GM19455 (cell line): ENCODE results near the gene PDXP.

Experiments used
- ATAC-seq: cut with Tn5 transposase; IDR thresholded peaks from one replicate; pipeline ENCODE4 v1.9.1; 2021; ENCODE audit not compliant: unreplicated experiment

PDXP gene

GRCh38 chr22:37627545-37627944, 31.0 kb upstream of the PDXP start:
- ATAC-seq: no peak

- no peak for ATAC-seq
These were observed 29.7 kb upstream of the PDXP start for GRCh38 chr22:37628830-37629229.

DNA sequence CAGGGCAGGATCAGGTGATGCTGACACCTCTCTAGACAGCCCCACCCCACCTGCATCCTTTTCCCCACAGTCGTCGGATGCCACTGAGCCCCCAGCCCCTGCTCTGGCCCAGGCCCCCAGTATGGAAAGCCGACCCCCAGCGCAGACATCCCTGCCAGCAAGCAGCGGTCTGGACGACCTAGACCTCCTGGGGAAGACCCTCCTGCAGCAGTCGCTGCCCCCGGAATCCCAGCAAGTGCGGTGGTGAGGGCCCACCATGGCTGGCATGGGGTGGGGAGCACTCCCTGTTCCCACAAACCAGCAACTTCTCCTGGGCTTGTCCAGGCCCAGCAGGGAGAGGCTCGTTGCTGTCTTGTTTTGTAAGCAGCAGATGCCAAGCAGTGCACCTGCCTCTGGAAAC, 28.6 kb upstream of the PDXP start:
- no peak for ATAC-seq

DNA sequence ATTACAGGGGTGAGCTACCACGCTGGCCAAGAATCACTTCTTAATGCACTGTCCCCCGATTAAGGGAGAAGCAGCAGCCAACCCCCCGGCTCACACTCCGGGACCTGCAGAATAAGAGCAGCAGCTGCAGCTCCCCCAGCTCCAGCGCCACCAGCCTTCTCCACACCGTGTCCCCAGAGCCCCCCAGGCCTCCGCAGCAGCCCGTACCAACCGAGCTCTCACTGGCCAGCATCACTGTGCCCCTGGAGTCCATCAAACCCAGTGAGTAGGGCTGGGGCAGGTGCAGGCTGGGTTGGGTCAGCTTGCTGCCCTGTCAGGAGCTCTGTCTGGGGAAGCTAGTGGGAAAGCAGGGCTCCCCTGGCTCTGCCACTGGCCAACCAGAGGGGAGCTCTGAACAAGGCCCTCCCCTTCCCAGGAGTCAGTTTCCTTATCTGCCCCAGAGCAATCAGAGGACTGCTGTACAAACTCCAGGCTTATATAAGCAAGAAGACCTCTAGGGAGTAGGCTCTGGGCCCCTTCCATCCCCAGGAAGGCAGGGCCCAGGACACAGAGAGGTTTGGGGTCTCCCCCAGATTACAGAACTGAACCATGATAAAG, 27.6 kb upstream of the PDXP start:
- ATAC-seq: no peak

- no peak for ATAC-seq
These were observed 26.9 kb upstream of the PDXP start for GRCh38 chr22:37631448-37632173.

DNA sequence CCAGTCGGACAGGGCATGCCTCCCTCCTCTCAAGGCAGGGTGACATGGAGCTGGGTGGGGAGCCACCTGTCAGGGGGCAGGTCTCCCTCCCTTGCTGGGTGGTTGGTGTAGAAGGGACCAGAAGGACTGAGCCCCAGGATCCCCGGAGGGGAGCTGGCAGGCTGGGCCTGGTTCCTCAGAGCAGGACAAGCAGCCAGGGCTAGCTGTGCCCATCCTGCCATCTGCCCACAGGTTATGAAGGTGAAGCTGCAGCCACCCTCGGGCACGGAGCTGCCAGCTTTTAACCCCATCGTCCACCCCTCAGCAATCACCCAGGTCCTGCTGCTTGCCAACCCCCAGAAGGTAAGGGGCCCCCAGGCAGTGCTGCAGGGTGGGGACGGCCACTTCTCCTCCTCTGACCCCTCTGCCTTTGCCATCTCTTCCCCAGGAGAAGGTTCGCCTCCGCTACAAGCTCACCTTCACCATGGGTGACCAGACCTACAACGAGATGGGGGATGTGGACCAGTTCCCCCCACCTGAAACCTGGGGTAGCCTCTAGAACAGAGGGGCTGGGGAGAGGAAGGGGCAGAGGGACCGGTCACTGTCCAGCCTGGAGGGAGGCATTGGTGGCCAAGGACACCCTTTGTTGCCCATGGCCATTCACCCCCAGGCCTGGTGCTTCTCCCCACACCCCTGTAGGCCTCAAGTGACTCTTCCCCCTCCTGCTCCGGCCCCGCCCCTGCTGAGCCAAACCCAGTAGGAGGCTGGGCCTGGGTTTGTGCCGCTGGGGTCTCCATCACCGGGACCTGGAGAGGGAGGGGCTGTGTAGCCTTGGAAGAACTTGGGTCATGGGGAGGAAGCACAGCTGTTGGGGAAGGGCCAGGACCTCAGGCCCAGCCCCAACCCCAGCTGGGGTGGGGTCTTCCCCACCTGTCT, 26.1 kb upstream of the PDXP start:
- peak; percentile 9 for ATAC-seq

DNA sequence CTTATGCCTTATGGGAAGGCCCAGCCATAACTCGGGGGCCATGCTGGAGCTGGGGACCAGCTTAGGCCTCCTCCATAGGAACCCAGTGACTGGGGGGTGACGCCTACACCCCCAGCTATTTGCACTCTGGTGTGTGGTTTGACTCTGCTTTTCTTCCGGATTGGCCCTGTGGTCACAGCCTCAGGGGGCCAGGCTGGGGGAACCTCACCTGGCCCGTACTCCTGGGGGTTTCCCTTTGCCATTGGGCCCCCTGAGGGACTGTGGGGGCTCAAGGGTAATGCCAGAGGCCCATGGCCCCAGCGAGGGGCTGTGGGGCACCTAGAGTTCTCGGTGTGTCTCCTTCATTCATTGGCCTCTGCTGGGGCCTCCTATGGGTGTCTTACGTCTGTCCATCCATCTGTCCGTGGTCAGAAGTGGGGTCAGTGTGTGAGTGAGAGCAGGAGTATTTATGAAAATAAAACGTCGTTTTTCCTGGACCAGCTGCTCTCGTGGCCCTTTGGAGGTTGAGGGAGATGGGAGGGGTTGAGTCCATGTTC, 25.4 kb upstream of the PDXP start:
- ATAC-seq: peak; percentile 52

DNA sequence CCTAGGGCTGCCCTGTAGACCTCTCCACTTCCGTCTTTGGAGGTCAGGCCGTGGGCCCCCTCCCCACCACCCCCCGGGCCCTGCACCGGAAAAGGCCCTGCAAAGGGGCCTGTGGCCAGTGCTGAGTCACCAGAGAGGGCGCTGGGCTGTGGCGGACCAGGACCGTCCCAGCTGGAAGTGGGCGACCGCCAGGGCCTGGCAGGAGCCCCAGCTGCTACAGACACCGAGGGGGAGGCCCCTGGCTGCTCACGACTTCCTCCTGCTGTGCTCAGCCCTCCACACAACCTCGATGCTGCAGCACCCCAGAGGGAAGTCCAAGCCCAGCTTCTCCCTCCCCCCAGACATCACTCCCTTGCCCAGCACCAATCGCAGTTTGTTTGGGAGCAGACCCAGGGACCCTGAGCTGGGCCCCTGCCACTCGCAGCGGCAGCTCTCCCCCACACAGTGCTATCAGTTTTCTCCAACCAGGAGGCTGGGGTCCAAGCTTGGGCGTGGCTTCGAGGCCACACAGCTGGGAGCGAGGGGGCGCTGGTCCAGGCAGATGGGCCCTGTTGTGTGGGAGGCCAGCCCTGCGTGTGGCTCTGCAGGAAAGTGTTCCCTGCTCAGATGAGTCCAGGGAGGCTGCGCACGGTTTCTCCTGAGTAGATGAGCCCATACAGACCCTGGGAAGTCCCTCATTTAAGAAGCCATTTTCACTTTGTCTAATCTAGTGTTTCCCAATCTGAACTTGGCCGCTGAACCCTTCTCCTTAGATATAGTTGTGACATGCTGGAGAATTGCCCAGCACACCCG, 24.7 kb upstream of the PDXP start:
- peak; percentile 47 for ATAC-seq

DNA sequence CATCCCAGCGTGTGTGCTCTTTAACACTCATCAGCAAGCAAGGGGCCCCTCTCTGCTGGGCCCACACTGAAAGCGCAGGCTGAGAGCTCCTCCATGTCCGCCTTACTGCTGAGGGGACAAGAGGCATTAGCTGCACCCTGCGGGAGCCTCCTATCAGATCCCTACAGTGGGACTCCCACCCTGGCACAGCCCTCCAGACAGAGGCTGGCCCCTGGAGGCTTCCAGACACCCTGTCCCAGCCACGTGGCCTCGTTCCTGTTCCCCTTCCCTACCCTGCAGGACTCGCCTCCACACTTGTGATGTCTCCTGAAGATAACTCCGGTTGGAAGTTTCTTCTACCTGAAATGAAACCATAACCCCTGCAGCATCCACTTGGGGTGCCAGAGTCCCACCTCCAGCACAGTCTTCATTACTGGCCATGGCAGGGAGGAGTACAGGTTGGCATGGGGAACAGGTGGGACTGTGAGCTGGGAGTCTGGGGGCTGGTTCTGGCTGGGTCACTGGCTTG, 24.1 kb upstream of the PDXP start:
- no peak for ATAC-seq

DNA sequence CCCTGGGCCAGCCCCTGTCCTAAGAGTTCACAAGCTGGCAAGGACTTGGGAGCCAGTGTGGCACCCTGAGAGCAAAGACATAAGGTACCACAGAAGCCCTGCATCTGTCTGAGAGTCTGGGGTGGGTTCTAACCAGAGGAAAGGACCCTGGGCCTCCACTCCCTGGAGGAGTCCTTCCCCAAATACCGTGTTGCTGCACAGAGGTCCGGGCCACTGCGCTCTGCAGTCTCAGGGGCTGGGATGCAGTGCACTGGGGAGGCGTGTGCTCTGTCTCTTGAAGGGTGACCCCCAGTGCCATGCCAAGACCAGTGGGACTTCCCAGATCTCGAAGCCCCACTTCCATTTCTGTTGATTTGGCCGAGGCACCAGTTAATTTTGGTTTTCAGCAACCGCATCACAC, 23.4 kb upstream of the PDXP start:
- ATAC-seq: no peak

GRCh38 chr22:37636186-37636948, 22.2 kb upstream of the PDXP start:
- ATAC-seq: no peak

DNA sequence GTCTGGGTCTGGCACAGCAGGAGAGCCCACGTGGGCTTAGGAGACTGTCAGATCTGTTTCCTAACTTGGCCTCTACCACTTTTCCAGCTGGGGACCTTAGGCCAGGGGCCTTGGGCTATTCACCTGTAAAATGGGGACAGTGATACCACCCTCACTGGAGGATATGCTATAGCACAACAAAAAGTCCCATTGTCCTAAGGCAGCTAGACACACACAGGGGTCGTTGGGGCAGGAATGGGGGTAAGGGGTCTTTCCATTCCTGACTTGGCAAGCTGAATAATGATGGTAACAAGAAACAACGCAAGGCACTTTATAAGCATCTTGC, 21.6 kb upstream of the PDXP start:
- no peak for ATAC-seq

DNA sequence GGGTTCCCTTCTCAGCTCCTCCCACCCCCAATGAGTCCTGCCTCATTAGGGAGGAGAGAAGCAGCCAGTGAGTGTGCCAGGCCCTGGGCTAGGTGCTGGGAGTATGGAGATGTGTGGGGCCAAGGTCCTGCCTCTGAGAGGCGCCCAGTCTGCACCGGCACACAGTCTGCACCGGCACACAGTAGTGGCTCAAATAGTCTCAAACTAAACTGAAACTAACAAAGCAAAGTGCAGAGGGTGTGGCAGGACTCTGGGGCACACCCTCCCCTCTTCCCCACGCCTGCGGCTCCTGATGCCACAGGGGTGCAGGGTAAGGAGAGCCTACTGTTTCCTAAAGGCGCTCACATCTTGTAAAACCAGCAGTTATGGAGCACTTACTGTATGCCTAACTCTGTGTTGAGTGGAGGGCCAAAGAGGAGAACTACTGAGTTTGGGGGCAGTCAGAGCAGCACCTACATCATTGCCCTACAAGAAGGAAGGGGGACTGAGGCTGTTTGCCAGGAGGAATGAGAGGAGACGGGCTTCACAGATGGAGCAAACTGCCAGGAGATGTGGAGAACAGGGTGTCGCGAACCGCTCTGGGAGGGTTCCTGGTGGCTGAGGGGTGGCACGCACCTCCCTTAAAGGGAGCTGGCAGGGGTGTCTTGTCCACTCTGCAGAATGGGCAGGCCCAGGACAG, 20.0 kb upstream of the PDXP start:
- no peak for ATAC-seq

GRCh38 chr22:37639070-37639760, 19.3 kb upstream of the PDXP start, which contains the start of gene SH3BP1:
Gene SH3BP1 (plus strand): TSS chr22:37639669. CDS start chr22:37639788, 119 bp downstream.
- no peak for ATAC-seq

DNA sequence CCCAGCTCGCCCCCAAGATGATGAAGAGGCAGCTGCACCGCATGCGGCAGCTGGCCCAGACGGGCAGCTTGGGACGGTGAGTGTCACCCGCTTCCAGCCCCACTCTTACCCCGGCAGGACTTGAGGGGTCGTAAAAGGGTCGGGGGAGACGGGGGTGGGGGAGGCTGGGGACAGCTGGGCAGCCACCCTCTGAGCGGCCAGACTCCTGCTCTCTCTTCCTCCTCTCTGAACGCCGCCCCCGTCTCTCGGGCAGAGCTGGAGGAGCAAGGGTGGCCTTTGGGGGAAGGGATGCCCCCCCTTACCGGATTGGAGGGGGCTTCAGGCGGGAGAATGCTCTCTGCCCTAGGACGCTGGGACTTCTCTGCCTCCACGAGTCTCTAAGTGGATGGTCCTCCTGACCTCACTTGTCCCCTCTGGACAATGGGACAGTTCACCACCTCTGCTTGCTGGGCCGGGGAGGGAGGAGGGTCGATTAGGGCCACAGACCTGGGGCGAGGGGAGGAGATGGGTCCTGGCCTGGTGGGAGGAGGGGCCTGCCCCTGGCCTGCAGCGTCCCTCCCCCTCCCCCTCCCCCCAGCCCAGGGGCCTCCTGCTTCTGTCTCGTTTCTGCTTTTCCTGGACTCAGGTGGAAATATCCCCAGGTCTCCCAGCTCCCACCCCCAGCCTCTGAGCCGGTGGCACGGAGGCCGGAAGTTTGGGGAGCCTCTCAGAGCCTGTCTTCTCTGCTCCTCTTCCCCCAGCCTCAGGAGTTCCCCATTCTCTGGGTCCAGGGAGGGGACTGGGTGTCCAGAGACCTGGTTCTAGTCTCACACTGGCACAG, 18.5 kb upstream of the PDXP start:
- ATAC-seq: no peak

GRCh38 chr22:37640591-37641560, 17.6 kb upstream of the PDXP start:
- ATAC-seq: no peak

- no peak for ATAC-seq
These were observed 17.0 kb upstream of the PDXP start for GRCh38 chr22:37641561-37641949.
